HG03354 (cell line): ENCODE results near the gene ZNF280D.
"Not testable (repeated sequence)": the region's sequence is repeated elsewhere in the genome, so short reads cannot be mapped to it uniquely, and the experiment has no call there.

Source experiments
- ATAC-seq: cut with Tn5 transposase; IDR thresholded peaks from one replicate; pipeline ENCODE4 v1.9.1; 2021; ENCODE audit warnings: mild to moderate bottlenecking; ENCODE audit not compliant: unreplicated experiment, poor library complexity, severe bottlenecking

The ZNF280D gene

GRCh38 chr15:56733136-56734012 lies at the start of gene ZNF280D:
ZNF280D (minus strand) TSS chr15:56733509; CDS start chr15:56707109, 26,400 bp downstream.
- ATAC-seq = peak; percentile 79

DNA sequence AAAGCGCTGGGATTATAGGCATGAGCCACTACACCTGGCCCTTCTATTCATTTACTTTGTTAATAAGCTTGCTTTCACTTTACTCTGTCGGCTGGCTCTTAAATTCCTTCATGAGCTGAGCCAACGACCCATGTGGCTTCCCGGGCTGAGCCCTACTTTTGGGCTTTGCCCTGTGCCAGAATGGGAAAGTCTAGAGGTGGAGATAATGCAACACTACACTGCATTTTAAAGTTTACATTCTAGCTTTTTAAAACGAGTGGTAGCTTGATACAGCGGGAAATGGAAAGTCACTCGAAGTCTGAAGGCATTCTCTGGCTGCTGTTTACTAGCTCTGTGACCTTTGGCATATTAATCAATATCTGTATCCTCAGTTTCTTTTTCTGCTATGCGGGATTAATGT lies 49.0 kb upstream of the ZNF280D start:
- ATAC-seq = no peak

DNA sequence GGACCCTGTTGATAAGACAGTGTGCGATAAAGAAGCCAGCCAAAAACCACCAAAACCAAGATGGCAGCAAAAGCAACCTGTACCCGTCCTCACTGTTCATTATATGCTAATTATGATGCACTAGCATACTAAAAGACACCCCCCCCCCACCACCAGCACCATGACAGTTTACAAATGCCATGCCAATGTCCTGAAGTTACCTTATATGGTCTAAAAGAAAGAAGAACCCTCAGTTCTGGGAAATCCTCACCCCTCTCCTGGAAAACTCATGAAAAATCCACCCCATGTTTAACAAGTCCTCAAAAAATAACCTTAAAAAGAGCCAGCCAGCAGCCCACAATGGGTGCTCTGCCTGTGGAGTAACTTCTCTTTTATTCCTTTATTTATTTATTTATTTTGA lies 48.4 kb upstream of the ZNF280D start:
- ATAC-seq = no peak

DNA sequence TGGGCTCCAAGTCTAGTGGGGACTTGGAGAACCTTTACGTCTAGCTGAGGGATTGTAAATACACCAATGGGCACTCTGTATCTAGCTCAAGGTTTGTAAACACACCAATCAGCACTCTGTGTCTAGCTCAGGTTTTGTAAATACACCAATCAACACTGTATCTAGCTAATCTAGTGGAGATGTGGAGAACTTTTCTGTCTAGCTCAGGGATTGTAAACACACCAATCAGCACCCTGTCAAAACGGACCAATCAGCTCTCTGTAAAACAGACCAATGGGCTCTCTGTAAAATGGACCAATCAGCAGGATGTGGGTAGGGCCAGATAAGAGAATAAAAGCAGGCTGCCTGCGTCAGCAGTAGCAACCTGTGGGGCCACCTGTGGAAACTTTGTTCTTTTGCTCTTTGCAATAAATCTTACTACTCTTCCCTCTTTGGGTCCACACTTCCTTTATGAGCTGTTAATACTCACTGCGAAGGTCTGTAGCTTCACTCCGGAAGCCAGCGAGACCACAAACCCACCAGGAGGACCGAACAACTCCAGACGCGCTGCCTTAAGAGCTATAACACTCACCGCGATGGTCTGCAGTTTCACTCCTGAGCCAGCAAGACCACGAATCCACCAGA lies 46.9 kb upstream of the ZNF280D start:
- not testable (repeated sequence) for ATAC-seq

DNA sequence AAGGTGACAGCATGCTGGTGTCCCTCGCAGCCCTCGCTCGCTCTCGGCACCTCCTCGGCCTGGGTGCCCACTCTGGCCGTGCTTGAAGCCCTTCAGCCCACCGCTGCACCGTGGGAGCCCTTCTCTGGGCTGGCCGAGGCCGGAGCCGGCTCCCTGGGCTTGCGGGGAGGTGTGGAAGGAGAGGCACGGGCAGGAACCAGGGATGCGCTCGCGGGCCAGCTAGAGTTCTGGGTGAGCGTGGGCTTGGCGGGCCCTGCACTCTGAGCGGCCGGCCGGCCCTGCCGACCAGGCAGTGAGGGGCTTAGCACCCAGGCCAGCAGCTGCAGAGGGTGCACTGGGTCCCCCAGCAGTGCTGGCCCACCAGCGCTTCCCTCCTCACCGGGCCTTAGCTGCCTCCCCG lies 46.1 kb upstream of the ZNF280D start:
- ATAC-seq = not testable (repeated sequence)

DNA sequence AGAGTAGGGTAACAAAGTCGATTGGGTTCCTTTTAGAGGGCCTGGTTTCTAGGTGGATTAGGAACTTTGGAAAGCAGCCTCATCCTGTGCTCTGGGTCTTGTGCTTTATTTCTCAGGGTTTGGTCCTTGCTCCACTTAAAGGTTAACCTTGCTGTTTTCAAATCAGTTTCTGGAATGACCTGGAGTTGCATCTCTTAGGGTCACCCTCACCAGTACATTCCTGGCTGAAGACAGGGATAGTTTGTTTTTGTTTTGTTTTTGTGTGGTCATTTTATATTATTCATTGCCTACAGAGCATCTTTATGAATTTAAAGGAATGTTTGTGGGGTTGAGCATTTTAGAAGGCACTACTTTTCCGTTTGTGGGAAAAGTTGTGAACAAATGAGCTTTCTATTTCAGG lies 45.5 kb upstream of the ZNF280D start:
- ATAC-seq = no peak

DNA sequence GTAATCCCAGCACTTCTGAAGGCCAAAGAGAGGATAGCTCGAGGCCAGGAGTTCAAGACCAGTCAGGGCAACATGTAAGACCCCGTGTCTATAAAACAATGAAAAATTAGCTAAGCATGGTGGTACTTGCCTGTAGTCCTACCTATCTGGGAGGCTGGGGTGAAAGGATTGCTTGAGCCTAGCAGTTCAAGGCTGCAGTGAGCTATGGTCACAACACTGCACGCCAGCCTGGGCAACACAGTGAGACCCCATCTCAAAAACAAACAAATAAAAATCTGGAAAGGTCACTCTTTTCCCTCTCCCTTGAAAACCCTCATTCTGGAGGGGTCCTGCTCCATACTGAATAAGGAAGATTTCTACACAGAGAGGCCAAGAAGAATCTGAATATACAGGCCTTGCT lies 43.5 kb upstream of the ZNF280D start:
- no peak for ATAC-seq

DNA sequence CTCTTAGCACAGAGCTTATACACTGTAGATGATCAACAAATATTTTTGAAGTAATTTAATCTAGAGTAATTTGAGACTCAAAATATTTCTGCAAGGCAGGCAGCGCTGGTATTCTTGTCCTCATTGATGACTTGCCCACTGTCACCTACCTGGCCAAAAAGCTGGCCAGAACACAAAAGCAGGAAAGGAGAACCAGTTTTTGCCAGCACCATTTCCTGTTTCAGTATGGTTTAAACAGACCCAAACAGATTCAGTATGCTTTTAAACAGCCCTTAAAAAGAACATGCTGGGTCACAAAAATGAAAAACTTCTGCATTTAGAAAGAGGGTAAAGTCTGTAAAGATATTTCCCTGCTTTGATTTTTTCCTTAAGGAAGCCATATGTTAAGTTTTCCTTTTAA lies 42.3 kb upstream of the ZNF280D start:
- no peak for ATAC-seq

- ATAC-seq = no peak
Observed at GRCh38 chr15:56774356-56774755, 41.0 kb upstream of the ZNF280D start.

GRCh38 chr15:56772868-56773639 lies 39.7 kb upstream of the ZNF280D start:
- ATAC-seq = no peak

- ATAC-seq = no peak
Observed at GRCh38 chr15:56770173-56770572, 36.9 kb upstream of the ZNF280D start.

GRCh38 chr15:56767315-56767714 lies 34.0 kb upstream of the ZNF280D start:
- no peak for ATAC-seq

GRCh38 chr15:56765251-56765650 lies 31.9 kb upstream of the ZNF280D start:
- ATAC-seq = no peak

DNA sequence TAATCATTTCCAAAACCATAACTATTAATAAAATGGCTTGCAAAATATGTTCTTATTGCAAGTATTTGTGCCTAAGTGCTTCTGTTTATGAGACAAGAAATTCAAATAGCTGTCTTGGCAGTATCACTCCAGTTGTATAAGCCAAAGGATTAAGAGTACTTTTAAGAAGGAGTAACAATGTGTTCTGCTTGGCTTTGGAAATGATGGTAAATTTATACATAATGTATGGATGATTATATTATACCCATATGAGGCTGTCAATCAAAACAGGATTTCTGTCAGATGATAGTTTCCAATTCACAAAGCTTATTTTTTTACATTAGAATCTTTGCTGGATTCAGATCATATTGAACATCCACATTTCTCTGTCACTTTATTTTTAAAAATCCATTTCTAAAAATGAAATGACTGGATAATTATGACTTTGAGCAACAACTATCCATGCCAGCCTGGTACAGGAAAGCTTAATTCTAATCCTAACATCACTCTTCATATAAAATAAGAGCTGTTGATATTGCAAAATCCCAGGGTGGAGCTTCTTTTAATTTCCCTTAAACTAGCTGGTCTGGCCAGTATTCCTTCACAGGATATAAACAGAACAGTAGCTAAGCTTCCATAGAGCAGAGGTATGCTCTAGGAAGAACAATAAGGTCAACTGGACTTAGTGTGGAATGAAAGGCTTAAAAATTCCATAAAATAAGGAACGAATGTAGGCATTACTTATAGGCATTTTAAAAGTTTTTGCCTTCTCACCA lies 30.0 kb upstream of the ZNF280D start:
- no peak for ATAC-seq

GRCh38 chr15:56760186-56760585 lies 26.9 kb upstream of the ZNF280D start:
- ATAC-seq = no peak

DNA sequence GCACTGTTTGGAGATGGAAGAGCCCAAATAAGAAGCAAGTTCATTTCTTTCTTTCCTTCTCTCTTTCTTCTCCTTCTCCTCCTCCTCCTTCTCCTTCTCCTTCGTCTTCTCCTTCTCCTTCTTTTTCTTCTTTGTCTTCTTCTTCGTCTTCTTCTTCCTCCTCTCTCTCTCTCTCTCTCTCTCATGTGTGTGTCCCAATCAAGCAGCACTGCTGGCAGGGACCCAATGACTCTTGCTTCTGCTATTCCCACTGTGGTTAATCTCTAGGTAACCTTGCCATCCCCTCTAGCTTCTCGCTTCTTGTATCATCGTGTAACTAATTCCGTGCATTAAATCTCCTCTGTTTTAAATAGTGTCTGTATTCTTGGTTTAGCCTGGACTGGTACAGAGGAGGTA lies 26.1 kb upstream of the ZNF280D start:
- no peak for ATAC-seq

GRCh38 chr15:56758770-56759449 lies 25.6 kb upstream of the ZNF280D start:
- no peak for ATAC-seq

GRCh38 chr15:56757875-56758274 lies 24.6 kb upstream of the ZNF280D start:
- no peak for ATAC-seq

DNA sequence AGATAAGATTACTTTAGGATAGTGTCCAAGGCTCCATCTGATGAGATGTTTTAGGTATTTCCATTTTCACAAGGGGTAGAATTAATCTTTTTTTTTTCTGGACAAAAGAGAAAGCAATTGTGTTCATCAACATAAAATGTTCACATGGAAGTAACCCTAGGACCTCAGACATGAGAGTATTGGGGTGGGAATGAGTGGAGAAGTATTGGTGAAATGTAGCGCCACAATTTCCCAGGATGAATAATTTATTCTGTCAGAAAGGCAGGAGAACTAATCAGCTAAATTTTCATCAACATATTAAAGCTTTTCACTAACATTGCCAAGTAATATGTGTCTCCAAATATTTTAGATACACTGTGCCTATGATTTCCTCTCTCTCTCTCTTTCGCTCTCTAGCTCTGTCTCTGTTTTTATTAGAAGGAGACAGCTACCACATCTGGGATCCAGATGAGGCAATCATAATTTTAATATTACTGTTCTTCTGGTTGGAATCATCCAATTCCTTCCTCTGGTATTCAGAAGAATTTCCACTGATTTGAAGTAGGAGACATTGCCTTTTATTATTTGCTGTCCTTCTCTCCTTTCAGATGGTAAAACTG lies 21.6 kb upstream of the ZNF280D start:
- ATAC-seq = no peak
